ENCODE results near the gene ZNF646. TPM values are rescaled to one million over a fixed set of nuclear protein-coding genes. Genes with fewer than 3 reads are reported as not detected.
A peak's percentile ranks its signal among the peaks of the same experiment; 100 is the strongest.

The ZNF646 gene
- total and polyA plus RNA-seq, 4 donors, result 5.9 to 14.4 (median 11.6) TPM

DNA sequence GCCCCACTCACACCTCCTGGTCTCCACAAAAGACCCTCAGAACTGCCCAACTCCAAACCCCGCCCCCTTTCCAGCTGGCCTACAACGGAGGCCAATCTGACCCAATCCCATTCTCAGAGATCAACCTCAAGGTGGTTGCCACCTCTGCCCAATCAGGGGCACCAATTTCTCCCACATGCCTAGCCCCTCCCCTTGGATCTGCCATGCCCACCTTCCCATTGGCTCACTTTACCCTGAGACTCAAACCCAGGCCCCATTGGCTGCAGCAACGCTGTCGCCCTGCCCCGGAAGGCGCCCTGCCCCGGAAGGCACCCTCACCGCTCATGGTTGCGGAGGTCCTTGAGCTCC is 10.8 kb upstream of the ZNF646 start:
- Histone ChIP-seq H3K36me3 (ENCODE audit: control insufficient read depth, insufficient read depth, low read length) (peaks cover 47% of the 10 kb centered on the region), H3K9me3 (ENCODE audit: control insufficient read depth, insufficient read depth, low read length) (no peaks in the 10 kb centered on the region), H3K27me3 (ENCODE audit: control insufficient read depth, insufficient read depth, low read length) (no peaks in the 10 kb centered on the region), H3K4me1 (ENCODE audit: control insufficient read depth, insufficient read depth, low read length) (no peaks in the 10 kb centered on the region), H3K27ac (ENCODE audit: low read depth, low read length) (no peak overlapping the region), H3K4me3 (ENCODE audit: low read depth, low read length) (no peak overlapping the region)
- no peak for DNase-seq (ENCODE audit: low read depth in 4 of 6, low spot score in 6 of 6)
- 97% methylated on average over 9 of the region's 9 CpGs for WGBS (ENCODE audit: insufficient coverage)

DNA sequence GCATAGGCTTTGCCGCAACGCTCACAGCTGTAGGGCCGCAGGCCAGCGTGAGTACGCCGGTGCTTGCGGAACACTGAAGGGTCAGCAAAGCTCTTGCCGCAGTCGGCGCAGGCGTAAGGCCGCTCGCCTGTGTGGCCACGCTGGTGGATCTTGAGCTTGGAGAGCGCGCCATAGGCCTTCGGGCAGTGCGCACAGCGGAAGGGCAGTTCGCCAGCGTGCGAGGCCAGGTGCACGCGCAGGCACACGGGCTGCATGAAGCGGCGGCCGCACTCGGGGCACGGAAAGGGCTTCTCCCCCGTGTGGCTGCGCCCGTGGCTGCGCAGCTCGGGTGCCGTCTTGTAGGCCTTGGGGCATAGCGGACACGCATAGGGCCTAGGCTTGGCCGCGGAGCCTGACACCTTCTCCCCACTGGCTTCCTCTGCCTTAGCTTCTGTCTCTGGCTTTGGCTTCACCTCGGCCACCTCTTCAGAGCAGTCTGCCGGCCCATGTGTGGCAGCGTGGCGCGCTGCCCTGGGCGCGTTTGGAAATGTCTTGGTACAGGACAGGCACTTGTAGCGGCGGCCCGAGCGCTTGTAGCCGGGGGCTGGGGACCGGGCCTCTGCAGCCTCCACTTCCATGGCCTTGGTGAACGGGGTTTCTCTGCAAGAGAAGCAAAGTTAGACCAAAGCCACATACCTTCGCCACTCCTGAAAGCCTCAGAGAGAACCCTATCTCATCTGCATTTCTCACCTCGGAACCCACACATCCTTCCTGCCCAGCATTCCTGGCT is 10.2 kb upstream of the ZNF646 start:
- no peaks in the 10 kb centered on the region for H3K9me3 ChIP-seq (ENCODE audit: control insufficient read depth, insufficient read depth, low read length)
- no peak overlapping the region for H3K4me3 ChIP-seq (ENCODE audit: low read depth, low read length)
- peak overlapping the region; percentile 72 for H3K27ac ChIP-seq (ENCODE audit: low read depth, low read length)
- H3K36me3 ChIP-seq (ENCODE audit: control insufficient read depth, insufficient read depth, low read length), result peaks cover 45% of the 10 kb centered on the region
- no peaks in the 10 kb centered on the region for H3K4me1 ChIP-seq (ENCODE audit: control insufficient read depth, insufficient read depth, low read length)
- H3K27me3 ChIP-seq (ENCODE audit: control insufficient read depth, insufficient read depth, low read length), result no peaks in the 10 kb centered on the region
- 95% methylated on average over 56 of the region's 56 CpGs for WGBS (ENCODE audit: insufficient coverage)
- DNase-seq (ENCODE audit: low read depth in 4 of 6, low spot score in 6 of 6), result no peak

GRCh38 chr16:31064882-31065461 is 9.2 kb upstream of the ZNF646 start:
- Histone ChIP-seq H3K36me3 (ENCODE audit: control insufficient read depth, insufficient read depth, low read length) (peaks cover 43% of the 10 kb centered on the region), H3K27me3 (ENCODE audit: control insufficient read depth, insufficient read depth, low read length) (no peaks in the 10 kb centered on the region), H3K4me3 (ENCODE audit: low read depth, low read length) (no peak overlapping the region), H3K27ac (ENCODE audit: low read depth, low read length) (peak overlapping the region; percentile 72), H3K4me1 (ENCODE audit: control insufficient read depth, insufficient read depth, low read length) (no peaks in the 10 kb centered on the region), H3K9me3 (ENCODE audit: control insufficient read depth, insufficient read depth, low read length) (no peaks in the 10 kb centered on the region)
- DNase-seq (ENCODE audit: low read depth in 4 of 6, low spot score in 6 of 6), result peak in 1 of 6 donors; percentile 49
- 94% methylated on average over 3 of the region's 4 CpGs for WGBS (ENCODE audit: insufficient coverage)

DNA sequence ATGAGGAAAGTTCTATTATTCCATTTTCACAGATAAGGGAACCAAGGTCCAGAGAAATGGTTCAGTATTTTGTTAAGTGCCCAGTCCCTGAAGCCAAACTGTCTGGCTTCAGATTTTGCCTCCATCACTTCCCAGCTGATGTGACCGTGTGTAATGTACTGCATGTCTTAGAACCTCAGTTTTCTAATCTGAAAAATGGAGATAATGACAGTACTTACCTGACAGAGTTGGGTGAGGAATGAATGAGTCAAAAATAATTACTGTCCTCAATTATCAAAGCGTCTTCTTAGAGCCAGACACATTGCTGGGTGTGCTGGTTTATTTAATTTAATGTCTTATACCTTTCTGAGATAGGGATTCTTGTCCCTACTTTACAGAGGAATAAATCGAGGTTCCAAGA is 6.9 kb upstream of the ZNF646 start:
- no peaks in the 10 kb centered on the region for H3K9me3 ChIP-seq (ENCODE audit: control insufficient read depth, insufficient read depth, low read length)
- WGBS (ENCODE audit: insufficient coverage), result 100% methylated on average over 1 of the region's 3 CpGs
- no peak overlapping the region for H3K27ac ChIP-seq (ENCODE audit: low read depth, low read length)
- peaks cover 7% of the 10 kb centered on the region for H3K4me1 ChIP-seq (ENCODE audit: control insufficient read depth, insufficient read depth, low read length)
- no peak for DNase-seq (ENCODE audit: low read depth in 4 of 6, low spot score in 6 of 6)
- H3K27me3 ChIP-seq (ENCODE audit: control insufficient read depth, insufficient read depth, low read length), result no peaks in the 10 kb centered on the region
- peaks cover 22% of the 10 kb centered on the region for H3K36me3 ChIP-seq (ENCODE audit: control insufficient read depth, insufficient read depth, low read length)
- no peak overlapping the region for H3K4me3 ChIP-seq (ENCODE audit: low read depth, low read length)

DNA sequence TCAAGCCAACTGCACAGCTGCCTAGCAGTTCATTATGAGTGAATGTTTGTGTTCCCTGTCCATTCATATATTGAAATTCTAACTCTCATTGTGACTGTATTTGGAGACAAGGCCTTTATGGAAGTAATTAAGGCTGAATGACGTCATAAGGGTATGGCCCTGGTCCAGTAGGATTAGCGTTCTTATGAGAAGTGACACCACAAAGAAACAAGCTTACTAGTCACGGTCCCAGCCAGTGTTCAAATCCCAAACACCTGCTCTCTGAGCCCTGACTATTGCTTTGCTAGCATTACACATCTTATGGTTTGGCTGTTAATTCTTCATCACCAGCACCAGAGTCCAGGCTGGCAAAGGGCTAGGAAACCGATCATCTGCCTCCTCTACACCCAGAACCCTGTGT is 2.4 kb upstream of the ZNF646 start:
- peak in 1 of 6 donors; percentile 36 for DNase-seq (ENCODE audit: low read depth in 4 of 6, low spot score in 6 of 6)
- no CpG with 5 or more reads among the region's 4 CpGs for WGBS (ENCODE audit: insufficient coverage)
- Histone ChIP-seq H3K36me3 (ENCODE audit: control insufficient read depth, insufficient read depth, low read length) (peaks cover 13% of the 10 kb centered on the region), H3K27me3 (ENCODE audit: control insufficient read depth, insufficient read depth, low read length) (no peaks in the 10 kb centered on the region), H3K4me1 (ENCODE audit: control insufficient read depth, insufficient read depth, low read length) (peaks cover 27% of the 10 kb centered on the region), H3K4me3 (ENCODE audit: low read depth, low read length) (peak overlapping the region; percentile 96), H3K9me3 (ENCODE audit: control insufficient read depth, insufficient read depth, low read length) (no peaks in the 10 kb centered on the region), H3K27ac (ENCODE audit: low read depth, low read length) (peak overlapping the region; percentile 81)

DNA sequence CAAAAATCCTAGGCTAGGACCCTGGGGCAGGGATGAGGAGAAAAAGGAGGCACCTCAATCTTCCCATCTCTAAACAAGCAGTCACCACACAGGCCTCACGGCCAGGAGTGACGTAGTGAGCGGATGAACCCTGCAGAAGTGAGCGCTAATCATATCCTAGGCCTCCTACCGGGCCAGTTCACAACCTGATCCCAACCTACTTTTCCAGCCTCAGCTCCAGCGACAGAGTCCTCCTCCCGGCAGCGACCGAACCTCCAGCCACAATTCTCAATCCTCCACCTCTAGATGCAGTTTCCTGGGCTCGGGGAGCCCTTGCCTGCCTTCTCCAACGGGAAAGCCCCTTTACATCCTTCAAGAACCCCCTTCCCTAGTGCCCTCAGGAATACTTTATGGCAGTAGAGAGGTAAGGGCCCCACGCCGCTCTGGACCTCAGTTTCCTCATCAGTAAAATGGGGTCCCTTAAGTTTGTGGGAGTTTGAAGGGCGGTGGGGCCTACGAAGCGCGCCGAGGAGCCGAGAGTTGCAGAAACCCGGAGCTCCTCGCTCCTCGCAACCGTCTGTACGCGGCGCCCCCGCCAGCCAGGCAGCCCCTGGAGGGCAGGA is 1.6 kb upstream of the ZNF646 start:
- peak in 2 of 6 donors; percentile 53 to 63 for DNase-seq (ENCODE audit: low read depth in 4 of 6, low spot score in 6 of 6)
- WGBS (ENCODE audit: insufficient coverage), result under 1% methylated on average over 25 of the region's 27 CpGs

DNA sequence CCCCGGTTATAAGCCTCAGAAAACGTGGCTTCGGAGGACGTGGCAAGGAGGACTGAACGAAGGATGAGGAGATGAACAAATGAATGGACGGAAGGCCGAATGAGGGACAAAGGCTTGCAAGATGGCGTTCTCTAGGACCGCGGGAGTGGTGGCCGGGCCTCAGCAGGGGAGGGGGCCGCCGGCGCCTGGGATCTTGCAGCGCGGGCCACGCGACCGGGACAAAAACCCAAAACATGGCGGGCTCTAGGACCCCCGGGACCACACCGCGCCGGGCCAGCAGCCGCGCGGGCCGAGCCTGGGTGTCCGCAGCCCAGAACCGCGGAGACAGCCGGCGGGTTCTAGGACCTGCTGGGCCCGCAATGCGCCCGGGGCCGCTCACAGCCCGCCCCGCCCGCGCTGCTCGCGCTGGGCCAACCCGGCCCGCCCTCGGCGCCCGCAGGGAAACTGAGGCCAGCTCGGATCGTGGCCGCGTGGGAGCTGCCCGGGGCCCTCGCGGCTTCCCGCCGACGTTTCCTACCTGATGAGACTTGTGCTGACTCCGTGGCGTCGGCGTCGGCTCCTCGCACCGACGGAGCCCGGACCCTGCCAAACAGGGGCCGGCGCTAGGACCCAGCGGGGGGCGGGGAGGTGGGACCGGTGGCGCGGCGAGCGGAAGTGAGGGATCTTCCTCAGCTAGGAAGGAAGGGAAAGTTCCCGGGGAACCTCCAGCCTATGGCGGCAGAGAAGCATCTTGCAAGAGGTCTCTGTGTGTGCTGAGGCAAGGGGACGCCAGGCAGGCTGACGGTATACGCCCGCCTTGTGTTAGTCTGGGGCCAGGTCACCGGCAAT is 866 bp upstream of the ZNF646 start:
- H3K27ac ChIP-seq (ENCODE audit: low read depth, low read length), result peak overlapping the region; percentile 97
- peaks cover 27% of the 10 kb centered on the region for H3K4me1 ChIP-seq (ENCODE audit: control insufficient read depth, insufficient read depth, low read length)
- DNase-seq (ENCODE audit: low read depth in 4 of 6, low spot score in 6 of 6), result peak; percentile 85 to 98 (median 92)
- WGBS (ENCODE audit: insufficient coverage), result under 1% methylated on average over 83 of the region's 83 CpGs
- H3K9me3 ChIP-seq (ENCODE audit: control insufficient read depth, insufficient read depth, low read length), result no peaks in the 10 kb centered on the region
- H3K4me3 ChIP-seq (ENCODE audit: low read depth, low read length), result peak overlapping the region; percentile 96
- no peaks in the 10 kb centered on the region for H3K27me3 ChIP-seq (ENCODE audit: control insufficient read depth, insufficient read depth, low read length)
- H3K36me3 ChIP-seq (ENCODE audit: control insufficient read depth, insufficient read depth, low read length), result peaks cover 27% of the 10 kb centered on the region

More for the DNA sequence above, 1.6 kb upstream of the ZNF646 start:
- Histone ChIP-seq H3K4me1 (ENCODE audit: control insufficient read depth, insufficient read depth, low read length) (peaks cover 27% of the 10 kb centered on the region), H3K36me3 (ENCODE audit: control insufficient read depth, insufficient read depth, low read length) (peaks cover 20% of the 10 kb centered on the region), H3K9me3 (ENCODE audit: control insufficient read depth, insufficient read depth, low read length) (no peaks in the 10 kb centered on the region), H3K4me3 (ENCODE audit: low read depth, low read length) (peak overlapping the region; percentile 96), H3K27ac (ENCODE audit: low read depth, low read length) (peak overlapping the region; percentile 81), H3K27me3 (ENCODE audit: control insufficient read depth, insufficient read depth, low read length) (no peaks in the 10 kb centered on the region)

GRCh38 chr16:31074814-31075183 is 577 bp downstream of the ZNF646 start:
- peaks cover 42% of the 10 kb centered on the region for H3K36me3 ChIP-seq (ENCODE audit: control insufficient read depth, insufficient read depth, low read length)
- 2% methylated on average over 5 of the region's 7 CpGs for WGBS (ENCODE audit: insufficient coverage)
- H3K4me1 ChIP-seq (ENCODE audit: control insufficient read depth, insufficient read depth, low read length), result peaks cover 27% of the 10 kb centered on the region
- peak overlapping the region; percentile 96 for H3K4me3 ChIP-seq (ENCODE audit: low read depth, low read length)
- H3K9me3 ChIP-seq (ENCODE audit: control insufficient read depth, insufficient read depth, low read length), result no peaks in the 10 kb centered on the region
- H3K27ac ChIP-seq (ENCODE audit: low read depth, low read length), result peak overlapping the region; percentile 97
- DNase-seq (ENCODE audit: low read depth in 4 of 6, low spot score in 6 of 6), result no peak
- no peaks in the 10 kb centered on the region for H3K27me3 ChIP-seq (ENCODE audit: control insufficient read depth, insufficient read depth, low read length)

DNA sequence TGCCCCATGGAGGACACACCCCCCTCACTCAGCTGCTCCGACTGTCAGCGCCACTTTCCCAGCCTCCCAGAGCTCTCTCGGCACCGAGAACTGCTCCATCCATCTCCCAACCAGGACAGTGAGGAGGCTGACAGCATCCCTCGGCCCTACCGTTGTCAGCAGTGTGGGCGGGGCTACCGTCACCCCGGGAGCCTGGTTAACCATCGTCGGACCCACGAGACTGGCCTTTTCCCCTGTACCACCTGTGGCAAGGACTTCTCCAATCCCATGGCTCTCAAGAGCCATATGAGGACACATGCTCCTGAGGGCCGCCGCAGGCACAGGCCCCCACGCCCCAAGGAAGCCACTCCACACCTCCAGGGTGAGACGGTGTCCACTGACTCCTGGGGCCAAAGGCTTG is 2.1 kb downstream of the ZNF646 start:
- WGBS (ENCODE audit: insufficient coverage), result 71% methylated on average over 16 of the region's 16 CpGs
- Histone ChIP-seq H3K4me1 (ENCODE audit: control insufficient read depth, insufficient read depth, low read length) (peaks cover 31% of the 10 kb centered on the region), H3K36me3 (ENCODE audit: control insufficient read depth, insufficient read depth, low read length) (peaks cover 57% of the 10 kb centered on the region), H3K4me3 (ENCODE audit: low read depth, low read length) (no peak overlapping the region), H3K9me3 (ENCODE audit: control insufficient read depth, insufficient read depth, low read length) (no peaks in the 10 kb centered on the region), H3K27me3 (ENCODE audit: control insufficient read depth, insufficient read depth, low read length) (no peaks in the 10 kb centered on the region), H3K27ac (ENCODE audit: low read depth, low read length) (no peak overlapping the region)
- no peak for DNase-seq (ENCODE audit: low read depth in 4 of 6, low spot score in 6 of 6)

Measured in spinal cord (tissue), 10 donors.